Upper lobe of left lung (tissue), 4 donors: ENCODE measurements around the gene ATG7.

Experiments
- EP300 ChIP-seq, 4 donors: sonication (generic); formaldehyde crosslinking; IDR thresholded peaks; one replicate each; pipeline ENCODE4 v1.5.1; 2017; ENCODE audit warnings: antibody characterized with exemption in 4 of 4, control low read depth in 2 of 4
- POLR2A ChIP-seq, 4 donors: fragments of 450-650 bp; IDR thresholded peaks; one replicate each; pipeline ENCODE4 v1.5.1; 2016 to 2017; ENCODE audit warnings: antibody characterized with exemption in 4 of 4, mild to moderate bottlenecking in 2 of 4
- TF ChIP-seq, protein P1 (sequence below), 6 experiments: fragments of 450-650 bp in 4 of 6; fragments of 200-600 bp in 2 of 6; sonication (generic) in 2 of 6; IDR thresholded peaks; one replicate each; pipeline ENCODE4 v1.5.1; 2016 to 2019; ENCODE audit warnings: antibody characterized with exemption in 6 of 6

DNA sequence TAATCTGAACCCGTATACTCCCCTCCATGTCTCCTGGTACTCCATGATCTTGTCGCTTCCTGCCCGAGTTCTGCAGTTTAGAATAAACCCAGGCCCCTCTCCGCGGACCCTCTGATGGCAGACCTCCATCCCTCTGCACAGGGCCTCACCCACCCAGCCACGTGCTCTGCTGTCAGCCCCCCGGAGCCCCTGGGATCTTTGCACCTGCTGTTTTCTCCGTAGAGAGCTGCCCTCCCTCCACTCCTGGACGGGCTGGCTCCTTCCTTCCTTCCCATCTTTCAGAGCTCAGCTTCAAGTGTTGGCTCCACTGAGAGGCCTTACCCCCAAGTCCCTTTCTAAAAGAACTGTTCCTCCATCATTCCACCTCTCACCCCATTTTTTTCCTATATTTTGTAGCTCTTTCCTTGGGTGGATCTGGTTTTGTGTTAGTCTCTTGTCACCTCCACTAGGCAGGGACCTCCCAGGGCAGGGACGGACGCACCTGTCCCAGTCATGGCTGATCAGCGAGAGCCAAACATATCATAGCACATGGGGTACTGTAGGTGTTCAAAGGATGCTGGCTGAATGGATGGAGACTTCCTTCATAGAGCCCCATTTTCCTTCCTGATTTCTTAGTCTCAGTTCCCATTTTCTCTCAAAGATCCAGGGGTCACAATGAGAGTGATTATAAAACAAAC, 264.9 kb downstream of the ATG7 start:
- TF ChIP-seq EP300 (IDR thresholded peaks at IDR 0.05) (no peak), POLR2A (IDR thresholded peaks at IDR 0.05) (no peak)
- TF ChIP-seq, protein P1, sequence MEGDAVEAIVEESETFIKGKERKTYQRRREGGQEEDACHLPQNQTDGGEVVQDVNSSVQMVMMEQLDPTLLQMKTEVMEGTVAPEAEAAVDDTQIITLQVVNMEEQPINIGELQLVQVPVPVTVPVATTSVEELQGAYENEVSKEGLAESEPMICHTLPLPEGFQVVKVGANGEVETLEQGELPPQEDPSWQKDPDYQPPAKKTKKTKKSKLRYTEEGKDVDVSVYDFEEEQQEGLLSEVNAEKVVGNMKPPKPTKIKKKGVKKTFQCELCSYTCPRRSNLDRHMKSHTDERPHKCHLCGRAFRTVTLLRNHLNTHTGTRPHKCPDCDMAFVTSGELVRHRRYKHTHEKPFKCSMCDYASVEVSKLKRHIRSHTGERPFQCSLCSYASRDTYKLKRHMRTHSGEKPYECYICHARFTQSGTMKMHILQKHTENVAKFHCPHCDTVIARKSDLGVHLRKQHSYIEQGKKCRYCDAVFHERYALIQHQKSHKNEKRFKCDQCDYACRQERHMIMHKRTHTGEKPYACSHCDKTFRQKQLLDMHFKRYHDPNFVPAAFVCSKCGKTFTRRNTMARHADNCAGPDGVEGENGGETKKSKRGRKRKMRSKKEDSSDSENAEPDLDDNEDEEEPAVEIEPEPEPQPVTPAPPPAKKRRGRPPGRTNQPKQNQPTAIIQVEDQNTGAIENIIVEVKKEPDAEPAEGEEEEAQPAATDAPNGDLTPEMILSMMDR (IDR thresholded peaks at IDR 0.05): no peak
